ENCODE data around the gene NELFA.

- TF ChIP-seq POLR2AphosphoS5 (IDR thresholded peaks at IDR 0.05; ENCODE audit: borderline replicate concordance, low read depth, low read length): no peak
- no peak for TF ChIP-seq EZH2 (IDR thresholded peaks at IDR 0.05)
- no peak for TF ChIP-seq FOXP2 (optimal IDR thresholded peaks at IDR 0.05; ENCODE audit: control extremely low read depth, extremely low read length, insufficient read depth)
Observed at GRCh38 chr4:1983846-1984405, 24.8 kb downstream of the NELFA start.

All from SK-N-MC (cell line).